Pancreas (tissue), 10 donors: ENCODE results near the gene PIK3AP1. TPM values are rescaled to one million over a fixed set of nuclear protein-coding genes. Genes with fewer than 3 reads are reported as not detected.
A peak's percentile ranks its signal among the peaks of the same experiment; 100 is the strongest.
"Not testable (repeated sequence)": the region's sequence is repeated elsewhere in the genome, so short reads cannot be mapped to it uniquely, and the experiment has no call there.

ENCODE experiments used
- ATAC-seq, 4 donors: fragments of 200-7000 bp; cut with Tn5 transposase; one replicate each; pipeline versions ENCODE4 v1.8.0 to v1.9.1; 2020; ENCODE audit warnings: mild to moderate bottlenecking in 4 of 4, moderate library complexity in 4 of 4
- DNase-seq, 6 donors: peaks; one replicate each; pipeline ENCODE4 v3.0.0-alpha.2; 2020
- FAIRE-seq: peaks from 2 replicates; lab custom pipeline; 2012; peaks lifted over from hg19 to GRCh38; lab: Jason Lieb, UNC
- H3K27ac ChIP-seq, 4 donors: fragments of 200-600 bp; sonication (generic); 1 replicate in 3 of 4; 2 replicates in 1 of 4; pipeline versions ENCODE4 v1.5.0 to v1.8.0; 2020
- H3K27me3 ChIP-seq, 4 donors: fragments of 200-600 bp; one replicate each; pipeline ENCODE4 v1.8.0; 2021
- H3K36me3 ChIP-seq, 3 donors: fragments of 200-600 bp; sonication (generic) in 1 of 3; one replicate each; pipeline versions ENCODE4 v1.5.0 to v1.8.0; 2020 to 2021
- H3K4me1 ChIP-seq, 3 donors: fragments of 200-600 bp; one replicate each; pipeline ENCODE4 v1.8.0; 2021
- H3K4me3 ChIP-seq, 4 donors: fragments of 200-600 bp; sonication (generic) in 2 of 4; one replicate each; pipeline versions ENCODE4 v1.5.0 to v1.8.0; 2020 to 2021
- H3K9me3 ChIP-seq, 4 donors: fragments of 200-600 bp; one replicate each; pipeline ENCODE4 v1.8.0; 2021
- WGBS, 2 donors: extraction: QIAGEN DNeasy Blood & Tissue Kit; methylation state at CpG; one replicate each; pipeline ENCODE4 v1.1.7; 2013; 5-methylcytosine and 5-hydroxymethylcytosine counted together
- intact Hi-C, 3 donors: fragments of 100-400 bp; cut with DNase I; formaldehyde crosslinking; loops; one replicate each; pipeline versions ENCODE4 v1.11.1 to v1.14.2; 2022
- polyA plus RNA-seq, 2 donors: library from polyadenylated mRNA; stranded (reverse); fragments of 200-250 nt; gene quantifications; one replicate each; pipeline ENCODE4 v1.2.3, GENCODE V29; 2013
- total RNA-seq, 6 donors: library from RNA; stranded (reverse); fragmentation: NEBNext Ultra II Directional in 4 of 6; extraction: Animal tissue kit (Norgen Biotek cat#: 25700) in 4 of 6; gene quantifications; one replicate each; pipeline versions ENCODE4 v1.2.1 to v1.2.4, GENCODE V29; 2021 to 2023
- TF ChIP-seq, protein P1 (sequence below), 4 donors: fragments of 200-600 bp; sonication (generic) in 3 of 4; IDR thresholded peaks; one replicate each; pipeline versions ENCODE4 v1.5.0 to v1.8.0; 2021; ENCODE audit warnings: antibody characterized with exemption in 4 of 4
- donor health status: healthy with polysubstance abuse.
- donor health status: DM: no; HTN: no; CAD: no; lungs with moderate emphysema.
- donor health status: DM: no; HTN: no; CAD: no.
- donor health status: control.
- donor health status: control.
- donor health status: Bipolar disorder and iron deficiency.
- donor health status: DM: yes; HTN: yes; CAD: no.
- donor health status: DM: no; HTN: no; CAD: no.
- donor health status: DM: no; HTN: no; CAD: no.
- donor health status: DM: yes; HTN: yes; CAD: no.

PIK3AP1 gene
- total and polyA plus RNA-seq, 8 donors: 15.0 to 71.0 (median 28.2) TPM

DNA sequence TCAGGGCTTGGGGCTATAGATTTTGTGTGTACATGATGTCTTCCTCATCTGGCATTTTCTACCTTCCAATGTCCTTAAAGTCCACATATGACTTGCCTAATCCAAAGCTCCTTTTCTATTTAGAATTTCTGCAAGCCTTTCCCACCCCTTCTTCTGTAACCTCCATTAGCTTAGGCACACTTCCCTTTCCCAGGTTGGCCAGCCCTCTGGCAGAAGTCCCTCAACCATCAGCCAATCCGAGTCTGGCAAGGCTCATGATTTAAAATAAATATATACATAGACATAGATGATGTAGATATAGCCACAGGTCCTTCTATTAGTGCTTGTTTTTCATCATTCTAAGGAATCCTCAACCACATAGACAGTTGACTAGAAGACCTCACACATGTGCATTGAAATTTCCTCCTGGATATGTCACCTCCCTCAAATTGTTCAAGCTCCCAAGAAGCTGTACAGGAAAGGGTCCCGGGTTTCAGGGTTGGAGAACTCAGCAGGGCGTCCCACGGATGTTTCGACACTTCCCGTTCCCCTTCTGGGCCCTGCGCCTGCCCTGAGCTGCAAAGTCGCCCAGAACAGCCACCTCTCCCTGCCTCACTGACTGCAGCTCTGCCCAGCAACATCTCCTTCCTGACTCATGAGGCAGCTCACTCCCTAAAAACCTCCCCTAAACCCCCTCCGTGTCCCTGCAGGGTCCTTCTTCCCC lies 20.4 kb upstream of the PIK3AP1 start:
- ATAC-seq: peak in 3 of 4 donors; percentile 39 to 89 (median 87)
- Histone ChIP-seq H3K9me3 (no peaks in the 10 kb centered on the region), H3K36me3 (no peaks in the 10 kb centered on the region), H3K4me1 (no peaks in the 10 kb centered on the region), H3K4me3 (no peak overlapping the region), H3K27ac (peak overlapping the region in 2 of 4 donors; percentile 8 to 25), H3K27me3 (no peaks in the 10 kb centered on the region)
- no peak for FAIRE-seq
- intact Hi-C loops: no loop called here
- TF ChIP-seq, protein P1, sequence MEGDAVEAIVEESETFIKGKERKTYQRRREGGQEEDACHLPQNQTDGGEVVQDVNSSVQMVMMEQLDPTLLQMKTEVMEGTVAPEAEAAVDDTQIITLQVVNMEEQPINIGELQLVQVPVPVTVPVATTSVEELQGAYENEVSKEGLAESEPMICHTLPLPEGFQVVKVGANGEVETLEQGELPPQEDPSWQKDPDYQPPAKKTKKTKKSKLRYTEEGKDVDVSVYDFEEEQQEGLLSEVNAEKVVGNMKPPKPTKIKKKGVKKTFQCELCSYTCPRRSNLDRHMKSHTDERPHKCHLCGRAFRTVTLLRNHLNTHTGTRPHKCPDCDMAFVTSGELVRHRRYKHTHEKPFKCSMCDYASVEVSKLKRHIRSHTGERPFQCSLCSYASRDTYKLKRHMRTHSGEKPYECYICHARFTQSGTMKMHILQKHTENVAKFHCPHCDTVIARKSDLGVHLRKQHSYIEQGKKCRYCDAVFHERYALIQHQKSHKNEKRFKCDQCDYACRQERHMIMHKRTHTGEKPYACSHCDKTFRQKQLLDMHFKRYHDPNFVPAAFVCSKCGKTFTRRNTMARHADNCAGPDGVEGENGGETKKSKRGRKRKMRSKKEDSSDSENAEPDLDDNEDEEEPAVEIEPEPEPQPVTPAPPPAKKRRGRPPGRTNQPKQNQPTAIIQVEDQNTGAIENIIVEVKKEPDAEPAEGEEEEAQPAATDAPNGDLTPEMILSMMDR (IDR thresholded peaks at IDR 0.05): no peak
- peak in 1 of 6 donors; percentile 52 for DNase-seq
- 65 to 72% methylated on average over 9 of the region's 9 CpGs for WGBS, 2 donors

DNA sequence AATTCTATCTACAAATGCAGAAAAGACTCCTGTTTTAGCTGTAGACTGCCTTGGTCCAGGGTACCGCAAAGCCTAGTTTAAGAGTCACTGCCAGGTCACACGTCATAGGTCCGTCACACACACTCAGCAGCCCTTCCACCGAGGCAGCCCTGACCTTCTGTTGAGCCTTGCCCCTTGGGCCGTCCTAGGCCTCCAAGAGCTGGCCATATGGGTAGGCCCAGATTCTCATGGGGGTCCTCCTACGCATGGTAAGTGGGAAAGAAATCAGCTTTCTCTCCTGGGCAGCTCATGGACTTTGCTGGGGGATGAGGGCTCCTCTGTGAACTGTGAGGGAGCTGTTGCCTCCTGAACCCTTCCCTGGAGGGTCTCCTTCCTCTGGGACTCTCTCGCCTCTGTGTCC lies 19.8 kb upstream of the PIK3AP1 start:
- intact Hi-C loops: no loop called here
- peak overlapping the region in 1 of 4 donors; percentile 8 for H3K27ac ChIP-seq
- H3K4me1 ChIP-seq: no peaks in the 10 kb centered on the region
- H3K4me3 ChIP-seq: no peak overlapping the region
- DNase-seq: peak in 1 of 6 donors; percentile 39
- ATAC-seq: no peak
- TF ChIP-seq, protein P1 (IDR thresholded peaks at IDR 0.05): no peak
- no peak for FAIRE-seq
- no peaks in the 10 kb centered on the region for H3K27me3 ChIP-seq
- WGBS, 2 donors: 91 to 94% methylated on average over 7 of the region's 7 CpGs
- H3K36me3 ChIP-seq: no peaks in the 10 kb centered on the region
- no peaks in the 10 kb centered on the region for H3K9me3 ChIP-seq

DNA sequence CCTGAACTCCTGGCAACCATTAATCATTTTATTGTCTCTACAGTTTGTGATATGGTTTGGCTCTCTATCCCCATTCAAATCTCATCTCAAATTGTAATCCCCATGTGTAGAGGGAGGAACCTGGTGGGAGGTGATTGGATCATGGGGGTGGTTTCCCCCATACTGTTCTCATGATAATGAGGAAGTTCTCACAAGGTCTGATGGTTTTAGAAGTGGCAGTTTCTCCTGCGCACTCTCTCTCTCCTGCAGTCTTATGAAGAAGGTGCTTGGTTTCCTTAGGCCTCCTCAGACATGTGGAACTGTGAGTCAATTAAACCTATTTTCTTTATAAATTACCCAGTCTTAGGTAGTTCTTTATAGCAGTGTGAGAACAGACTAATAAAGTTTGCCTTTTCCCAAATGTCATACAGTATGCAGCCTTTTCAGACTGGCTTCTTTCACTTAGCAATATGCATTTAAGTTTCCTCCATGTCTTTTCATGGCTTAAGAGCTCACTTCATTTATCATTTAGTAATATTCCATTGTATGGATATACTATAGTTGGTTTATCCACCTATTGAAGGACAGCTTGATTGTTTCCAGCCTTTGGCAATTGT lies 17.1 kb upstream of the PIK3AP1 start:
- 83 to 88% methylated on average over 1 of the region's 1 CpG for WGBS, 2 donors
- H3K4me3 ChIP-seq, H3K36me3 ChIP-seq, DNase-seq, H3K27me3 ChIP-seq, ATAC-seq, H3K4me1 ChIP-seq, FAIRE-seq, H3K9me3 ChIP-seq, intact Hi-C loops, H3K27ac ChIP-seq: not testable (repeated sequence)

DNA sequence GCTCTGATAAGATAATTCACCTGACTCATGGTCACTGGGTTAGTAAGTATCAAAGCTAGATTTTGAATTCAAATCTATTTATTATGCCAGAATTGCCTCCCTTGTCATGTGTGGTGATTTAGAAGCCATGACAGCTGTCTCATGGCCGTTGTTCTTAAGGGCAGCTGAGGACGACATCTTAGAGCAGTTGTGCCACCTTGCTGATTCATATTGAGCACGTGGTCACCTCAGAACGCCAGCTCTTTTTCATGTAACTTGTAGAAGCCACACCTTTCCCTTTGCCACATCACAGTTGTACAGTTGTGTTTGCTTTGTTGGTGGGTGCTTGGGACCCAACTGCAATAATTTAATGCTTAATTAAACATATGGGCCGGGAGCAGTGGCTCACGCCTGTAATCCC lies 4.3 kb upstream of the PIK3AP1 start:
- TF ChIP-seq, protein P1 (IDR thresholded peaks at IDR 0.05): no peak
- H3K9me3 ChIP-seq: no peaks in the 10 kb centered on the region
- intact Hi-C loops: loop anchor here in 1 of 3 donors (5.0 kb wide), 1 partner anchor 87 kb away; no protein-coding TSS in a partner anchor
- no peaks in the 10 kb centered on the region for H3K27me3 ChIP-seq
- FAIRE-seq (no peak), ATAC-seq (no peak), DNase-seq (no peak)
- no peak overlapping the region for H3K27ac ChIP-seq
- H3K36me3 ChIP-seq: no peaks in the 10 kb centered on the region
- no peak overlapping the region for H3K4me3 ChIP-seq
- H3K4me1 ChIP-seq: peaks cover 0 to 5% (median 4%) of the 10 kb centered on the region in 3 donors
- WGBS, 2 donors: 81 to 83% methylated on average over 6 of the region's 6 CpGs

DNA sequence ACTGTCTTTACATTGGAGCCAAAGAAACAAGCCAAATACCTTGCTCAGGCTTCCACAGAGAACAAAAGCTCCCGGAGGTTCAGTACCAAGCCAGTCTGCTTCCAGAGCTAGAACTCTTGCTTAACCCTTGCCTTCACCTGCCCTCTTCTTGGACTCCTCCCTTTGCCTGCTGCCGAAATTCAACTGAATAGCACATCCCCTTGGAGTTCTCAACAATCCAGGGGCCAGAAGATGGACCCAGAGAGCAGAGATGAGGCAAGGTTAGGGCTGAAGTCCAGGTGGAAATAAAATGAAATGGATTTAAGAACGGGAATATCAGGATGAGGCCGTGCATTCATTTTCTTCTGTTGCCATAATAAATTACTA lies 876 bp upstream of the PIK3AP1 start:
- intact Hi-C loops: loop anchor here in 1 of 3 donors (5.0 kb wide), 1 partner anchor 84 kb away; no protein-coding TSS in a partner anchor
- no peaks in the 10 kb centered on the region for H3K9me3 ChIP-seq
- TF ChIP-seq, protein P1 (IDR thresholded peaks at IDR 0.05): no peak
- peak overlapping the region in 2 of 4 donors; percentile 60 to 70 for H3K4me3 ChIP-seq
- no peaks in the 10 kb centered on the region for H3K36me3 ChIP-seq
- peak overlapping the region in 3 of 4 donors; percentile 49 to 89 (median 81) for H3K27ac ChIP-seq
- H3K4me1 ChIP-seq: peaks cover 0 to 14% (median 13%) of the 10 kb centered on the region in 3 donors
- no peak for DNase-seq
- no peak for FAIRE-seq
- H3K27me3 ChIP-seq: no peaks in the 10 kb centered on the region
- 30 to 32% methylated on average over 4 of the region's 4 CpGs for WGBS, 2 donors
- ATAC-seq: no peak
